Measurements from ENCODE around the gene GJB6. TPM values are rescaled to one million over a fixed set of nuclear protein-coding genes. Genes with fewer than 3 reads are reported as not detected.

Gene GJB6
- total RNA-seq, 1 donor from 2014 or later, result not detected

- DNase-seq (ENCODE audit: low read depth, low spot score), result no peak
- Mint-ChIP-seq H3K36me3 (ENCODE audit: low read depth) (no peaks in the 10 kb centered on the region), H3K4me1 (peaks cover 17% of the 10 kb centered on the region), H3K4me3 (no peak overlapping the region), H3K9me3 (no peaks in the 10 kb centered on the region), H3K27ac (ENCODE audit: unreplicated experiment) (no peak overlapping the region), H3K27me3 (ENCODE audit: low read depth) (peaks cover 51% of the 10 kb centered on the region)
- no peak for TF ChIP-seq CTCF (conservative IDR thresholded peaks at IDR 0.05)
Measured at GRCh38 chr13:20175406-20175794, 56.7 kb downstream of the GJB6 start.

- Mint-ChIP-seq H3K9me3 (no peaks in the 10 kb centered on the region), H3K27me3 (ENCODE audit: low read depth) (peaks cover 52% of the 10 kb centered on the region), H3K4me3 (no peak overlapping the region), H3K4me1 (peaks cover 17% of the 10 kb centered on the region), H3K27ac (ENCODE audit: unreplicated experiment) (no peak overlapping the region), H3K36me3 (ENCODE audit: low read depth) (no peaks in the 10 kb centered on the region)
- no peak for DNase-seq (ENCODE audit: low read depth, low spot score)
- TF ChIP-seq CTCF (conservative IDR thresholded peaks at IDR 0.05), result no peak
Measured at GRCh38 chr13:20174656-20175405, 57.3 kb downstream of the GJB6 start.

- Mint-ChIP-seq H3K36me3 (ENCODE audit: low read depth) (no peaks in the 10 kb centered on the region), H3K27me3 (ENCODE audit: low read depth) (peaks cover 53% of the 10 kb centered on the region), H3K9me3 (no peaks in the 10 kb centered on the region), H3K27ac (ENCODE audit: unreplicated experiment) (no peak overlapping the region), H3K4me3 (no peak overlapping the region), H3K4me1 (peaks cover 14% of the 10 kb centered on the region)
- DNase-seq (ENCODE audit: low read depth, low spot score), result no peak
- no peak for TF ChIP-seq CTCF (conservative IDR thresholded peaks at IDR 0.05)
Measured at GRCh38 chr13:20173116-20173746, 58.9 kb downstream of the GJB6 start.

Other genes with a start within 250 kb of the GJB6 start
- not detected in 2 replicates for gene GJA3, start 71.3 kb downstream of the GJB6 start, total RNA-seq
- not detected in 2 replicates for gene GJB2, start 39.4 kb downstream of the GJB6 start, total RNA-seq